Activated T-cell treated with anti-CD3 and anti-CD28 coated beads, Interleukin-2, amount 50 U/mL, for 24 hours (primary cell): Measurements from ENCODE around the gene RASSF7.

Source experiments
- DNase-seq: peaks from one replicate; pipeline ENCODE4 v3.0.0-alpha.2; 2020
- H3K27ac Mint-ChIP-seq: 2 replicates; pipeline ENCODE4 v1.8.0; 2020; ENCODE audit warnings: mild to moderate bottlenecking, mixed read lengths
- H3K27me3 Mint-ChIP-seq: 2 replicates; pipeline ENCODE4 v1.8.0; 2020; ENCODE audit warnings: mixed read lengths
- H3K36me3 Mint-ChIP-seq: 2 replicates; pipeline ENCODE4 v1.8.0; 2020; ENCODE audit warnings: low read depth, mixed read lengths
- H3K4me1 Mint-ChIP-seq: 2 replicates; pipeline ENCODE4 v1.8.0; 2020; ENCODE audit warnings: low read depth, mixed read lengths
- H3K4me3 Mint-ChIP-seq: 2 replicates; pipeline ENCODE4 v1.8.0; 2020; ENCODE audit warnings: mild to moderate bottlenecking, moderate library complexity, mixed read lengths
- H3K9me3 Mint-ChIP-seq: 2 replicates; pipeline ENCODE4 v1.8.0; 2020; ENCODE audit warnings: mixed read lengths

The RASSF7 gene

GRCh38 chr11:528815-529727, 31.7 kb upstream of the RASSF7 start:
- no peaks in the 10 kb centered on the region for H3K9me3 Mint-ChIP-seq
- no peak overlapping the region for H3K4me3 Mint-ChIP-seq
- no peaks in the 10 kb centered on the region for H3K27me3 Mint-ChIP-seq
- no peak for DNase-seq
- peaks cover 4% of the 10 kb centered on the region for H3K4me1 Mint-ChIP-seq
- H3K36me3 Mint-ChIP-seq: peaks cover 25% of the 10 kb centered on the region
- no peak overlapping the region for H3K27ac Mint-ChIP-seq

- Mint-ChIP-seq H3K27ac (no peak overlapping the region), H3K4me3 (no peak overlapping the region), H3K27me3 (no peaks in the 10 kb centered on the region), H3K36me3 (peaks cover 25% of the 10 kb centered on the region), H3K9me3 (no peaks in the 10 kb centered on the region), H3K4me1 (peaks cover 4% of the 10 kb centered on the region)
- DNase-seq: no peak
Observed at GRCh38 chr11:529728-530411, 30.9 kb upstream of the RASSF7 start.

DNA sequence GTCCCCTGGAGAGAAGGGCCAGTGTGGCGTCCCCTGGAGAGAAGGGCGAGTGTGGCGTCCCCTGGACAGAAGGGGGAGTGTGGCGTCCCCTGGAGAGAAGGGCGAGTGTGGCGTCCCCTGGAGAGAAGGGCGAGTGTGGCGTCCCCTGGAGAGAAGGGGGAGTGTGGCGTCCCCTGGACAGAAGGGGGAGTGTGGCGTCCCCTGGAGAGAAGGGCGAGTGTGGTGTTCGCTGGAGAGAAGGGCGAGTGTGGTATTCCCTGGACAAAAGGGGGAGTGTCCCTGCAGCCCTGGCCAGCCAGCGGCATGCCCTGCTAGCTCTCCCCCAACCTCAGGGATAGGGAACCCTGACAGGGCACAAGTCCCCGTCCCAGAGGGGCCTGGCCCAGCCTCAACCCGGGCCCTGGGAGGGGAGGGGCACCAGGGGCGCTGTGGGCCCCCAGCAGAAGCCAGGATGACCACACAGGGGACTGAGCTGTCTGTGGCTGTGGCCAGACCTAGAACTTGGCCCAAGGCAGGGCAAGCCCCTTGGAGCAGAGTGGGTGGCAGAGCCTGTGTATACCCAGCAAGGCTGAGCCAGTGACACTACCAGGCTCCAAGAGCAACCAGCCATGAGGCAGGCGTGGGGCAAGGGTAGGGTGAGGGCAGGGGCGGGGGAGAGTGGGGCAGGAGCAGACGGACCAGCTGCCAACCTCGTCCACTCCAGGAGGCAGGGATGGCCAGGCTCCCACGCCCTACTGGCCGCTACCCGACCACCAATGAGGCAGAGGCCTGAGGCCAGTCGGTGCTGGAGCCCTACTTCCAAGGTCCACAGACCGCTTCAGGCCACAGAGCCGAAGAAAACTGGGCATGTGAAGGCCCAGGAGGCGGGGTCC, 29.6 kb upstream of the RASSF7 start:
- peaks cover 6% of the 10 kb centered on the region for H3K4me1 Mint-ChIP-seq
- peaks cover 25% of the 10 kb centered on the region for H3K36me3 Mint-ChIP-seq
- no peak overlapping the region for H3K4me3 Mint-ChIP-seq
- no peaks in the 10 kb centered on the region for H3K9me3 Mint-ChIP-seq
- H3K27me3 Mint-ChIP-seq: no peaks in the 10 kb centered on the region
- no peak for DNase-seq
- H3K27ac Mint-ChIP-seq: no peak overlapping the region

GRCh38 chr11:531919-532526, 28.7 kb upstream of the RASSF7 start:
- Mint-ChIP-seq H3K27me3 (no peaks in the 10 kb centered on the region), H3K9me3 (no peaks in the 10 kb centered on the region), H3K4me1 (peaks cover 9% of the 10 kb centered on the region), H3K27ac (peak overlapping the region; percentile 41), H3K36me3 (peaks cover 25% of the 10 kb centered on the region), H3K4me3 (peak overlapping the region; percentile 16)
- DNase-seq: no peak

DNA sequence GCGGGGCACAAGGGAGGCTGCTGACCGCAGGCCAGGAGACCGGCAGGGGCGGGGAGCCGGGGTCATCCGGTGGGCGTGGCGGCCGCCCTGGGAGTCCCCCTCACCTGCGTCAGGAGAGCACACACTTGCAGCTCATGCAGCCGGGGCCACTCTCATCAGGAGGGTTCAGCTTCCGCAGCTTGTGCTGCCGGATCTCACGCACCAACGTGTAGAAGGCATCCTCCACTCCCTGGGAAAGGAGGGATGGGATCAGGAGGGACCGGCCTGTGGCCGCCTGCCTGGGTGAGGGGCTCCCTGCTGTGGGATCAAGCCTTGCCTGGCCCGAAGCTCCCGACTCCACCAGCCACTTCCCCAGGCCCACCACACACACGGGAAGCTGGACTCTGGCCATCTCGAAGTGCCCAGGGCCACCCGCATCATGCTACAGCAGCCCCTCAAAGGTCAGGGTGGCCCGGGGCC, 28.2 kb upstream of the RASSF7 start:
- Mint-ChIP-seq H3K36me3 (peaks cover 25% of the 10 kb centered on the region), H3K4me3 (no peak overlapping the region), H3K27me3 (no peaks in the 10 kb centered on the region), H3K27ac (no peak overlapping the region), H3K4me1 (peaks cover 13% of the 10 kb centered on the region), H3K9me3 (no peaks in the 10 kb centered on the region)
- DNase-seq: no peak

DNA sequence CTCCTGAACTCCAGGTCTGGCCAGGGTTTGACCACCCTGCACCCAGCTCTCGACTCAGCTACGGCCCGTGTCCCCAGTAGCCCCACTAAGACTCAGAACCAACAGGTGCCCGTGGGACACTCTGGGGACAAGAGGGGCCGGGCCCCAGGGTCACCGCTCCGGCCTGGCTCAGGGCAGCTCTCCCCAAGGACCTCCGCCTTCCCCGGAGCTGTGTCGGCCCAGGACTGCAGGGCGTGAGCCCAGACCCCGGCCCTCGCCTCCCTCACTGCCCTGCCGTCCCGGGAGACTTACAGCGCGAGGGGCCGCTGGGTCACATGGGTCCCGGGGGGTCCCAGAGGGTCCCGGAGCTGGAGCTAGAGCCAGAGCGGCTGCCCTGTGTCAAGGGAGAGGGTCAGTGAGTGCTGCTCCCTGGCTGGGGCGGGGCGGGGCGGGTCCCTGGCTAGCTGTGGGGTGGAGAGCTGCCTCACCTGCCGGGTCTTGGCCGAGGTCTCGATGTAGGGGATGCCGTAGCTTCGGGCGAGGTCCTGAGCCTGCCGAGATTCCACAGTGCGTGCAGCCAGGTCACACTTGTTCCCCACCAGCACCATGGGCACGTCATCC, 27.7 kb upstream of the RASSF7 start:
- peaks cover 25% of the 10 kb centered on the region for H3K36me3 Mint-ChIP-seq

GRCh38 chr11:533586-534395, 27.0 kb upstream of the RASSF7 start:
- Mint-ChIP-seq H3K4me3 (peak overlapping the region; percentile 82), H3K4me1 (peaks cover 22% of the 10 kb centered on the region), H3K36me3 (peaks cover 25% of the 10 kb centered on the region), H3K27me3 (no peaks in the 10 kb centered on the region), H3K27ac (no peak overlapping the region), H3K9me3 (no peaks in the 10 kb centered on the region)
- no peak for DNase-seq

More for the DNA sequence above, 27.7 kb upstream of the RASSF7 start:
- no peak for DNase-seq
- H3K4me1 Mint-ChIP-seq: peaks cover 19% of the 10 kb centered on the region
- H3K4me3 Mint-ChIP-seq: no peak overlapping the region
- H3K27me3 Mint-ChIP-seq: no peaks in the 10 kb centered on the region
- no peaks in the 10 kb centered on the region for H3K9me3 Mint-ChIP-seq
- H3K27ac Mint-ChIP-seq: no peak overlapping the region

DNA sequence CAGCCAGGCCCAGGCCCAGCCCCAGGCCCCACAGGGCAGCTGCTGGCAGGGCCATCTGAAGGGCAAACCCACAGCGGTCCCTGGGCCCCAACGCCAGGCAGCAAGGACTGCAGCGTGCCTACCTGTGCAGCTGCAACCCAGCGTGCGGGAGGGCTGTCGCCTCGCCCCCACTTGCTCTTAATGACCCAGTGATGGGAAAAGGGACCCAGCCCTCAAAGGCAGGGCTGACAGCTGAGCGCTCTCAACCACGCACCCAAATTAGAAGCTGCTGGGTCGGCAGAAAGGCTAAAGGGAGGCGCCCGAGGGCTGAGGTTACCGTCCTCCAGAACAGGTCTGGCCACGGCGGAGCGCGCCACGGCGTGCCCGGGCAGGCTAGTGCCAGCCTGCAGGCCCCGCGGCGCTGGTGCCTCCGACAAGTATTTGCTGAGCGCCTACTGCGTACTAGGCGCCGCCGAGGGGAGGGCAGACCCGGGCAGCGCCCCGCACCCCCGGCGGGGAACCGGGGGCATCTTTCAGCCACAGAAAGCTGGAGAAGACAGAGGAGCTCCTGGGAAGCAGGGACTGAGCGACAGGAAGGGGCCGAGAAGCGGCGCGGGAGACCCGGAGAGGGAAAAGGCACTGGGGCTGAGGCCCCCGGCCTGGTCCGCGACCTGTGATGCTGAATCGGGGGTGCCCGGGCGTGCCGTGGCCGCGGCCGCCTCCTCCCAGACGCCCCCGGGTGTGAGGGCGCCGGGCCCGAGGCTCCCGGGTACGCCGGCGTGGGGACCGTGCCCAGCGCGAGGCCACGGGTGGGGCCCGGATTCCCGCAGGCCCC, 26.2 kb upstream of the RASSF7 start:
- Mint-ChIP-seq H3K36me3 (peaks cover 22% of the 10 kb centered on the region), H3K27ac (peak overlapping the region; percentile 68), H3K4me3 (peak overlapping the region; percentile 82), H3K27me3 (no peaks in the 10 kb centered on the region), H3K9me3 (no peaks in the 10 kb centered on the region), H3K4me1 (peaks cover 22% of the 10 kb centered on the region)
- DNase-seq: peak; percentile 65

- Mint-ChIP-seq H3K27me3 (no peaks in the 10 kb centered on the region), H3K27ac (no peak overlapping the region), H3K4me3 (no peak overlapping the region), H3K4me1 (peaks cover 22% of the 10 kb centered on the region), H3K36me3 (peaks cover 19% of the 10 kb centered on the region), H3K9me3 (no peaks in the 10 kb centered on the region)
- DNase-seq: no peak
Observed at GRCh38 chr11:535210-535518, 25.6 kb upstream of the RASSF7 start.

DNA sequence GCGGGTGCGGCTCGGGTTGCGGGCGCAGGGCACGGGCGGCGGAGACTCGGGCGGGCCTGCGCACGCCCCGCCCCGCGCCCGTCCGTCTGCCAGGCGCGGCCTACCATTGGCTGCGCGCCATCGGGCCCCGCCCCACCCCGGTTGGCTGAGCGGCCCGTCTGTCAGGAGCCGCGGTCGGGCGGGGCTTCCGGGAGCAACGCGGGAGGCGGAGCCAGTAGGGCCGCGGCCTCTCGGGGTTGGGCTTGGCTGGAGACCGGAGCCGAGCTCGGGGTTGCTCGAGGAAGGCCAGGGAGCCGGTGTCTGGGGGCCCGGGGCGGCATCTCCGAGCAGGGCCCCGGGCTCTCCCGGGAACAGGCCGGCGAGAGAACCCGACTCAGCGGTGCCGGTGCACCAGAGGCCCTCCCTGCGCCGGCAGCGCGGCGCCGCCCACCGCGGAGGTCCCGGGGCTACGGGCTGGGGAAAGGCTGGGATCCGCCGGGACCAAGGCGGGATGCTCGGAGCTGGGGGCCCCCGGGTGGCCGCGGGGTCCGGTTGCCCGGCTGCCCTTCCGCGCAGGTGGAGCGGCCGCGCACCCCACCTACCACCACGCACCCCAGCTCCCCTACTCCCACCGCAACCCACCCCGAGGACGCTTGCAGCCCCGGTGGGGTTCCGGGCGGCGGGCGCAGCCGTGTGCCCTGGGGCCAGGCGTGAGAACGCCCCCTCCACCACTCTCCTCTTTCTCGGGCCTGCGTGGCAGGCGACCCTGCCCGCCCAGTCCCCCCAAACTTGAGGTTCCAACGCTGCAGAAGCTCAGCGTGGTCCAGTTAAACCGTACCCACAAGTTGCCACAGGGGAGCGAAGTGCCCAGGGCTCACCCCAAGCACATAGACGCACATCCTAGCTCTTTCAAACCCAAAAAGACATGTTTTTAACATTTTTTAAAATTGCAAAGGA, 25.0 kb upstream of the RASSF7 start, which contains the start of gene HRAS:
HRAS (minus strand) TSS at position 58 of the 936 bp plus-strand sequence.
- Mint-ChIP-seq H3K4me1 (peaks cover 22% of the 10 kb centered on the region), H3K27ac (peak within 1 kb of the TSS; percentile 92), H3K9me3 (no peaks in the 10 kb centered on the region), H3K36me3 (peaks cover 18% of the 10 kb centered on the region), H3K4me3 (peak within 1 kb of the TSS; percentile 86), H3K27me3 (no peaks in the 10 kb centered on the region)
- DNase-seq: peak; percentile 97

GRCh38 chr11:536841-537621, 23.7 kb upstream of the RASSF7 start, which contains the start of gene LRRC56:
TSS of gene LRRC56 (plus strand) at chr11:537527. CDS start at chr11:540685, 3,158 bp downstream.
- Mint-ChIP-seq H3K4me3 (peak within 1 kb of the TSS; percentile 86), H3K9me3 (no peaks in the 10 kb centered on the region), H3K36me3 (peaks cover 12% of the 10 kb centered on the region), H3K4me1 (peaks cover 22% of the 10 kb centered on the region), H3K27me3 (no peaks in the 10 kb centered on the region), H3K27ac (peak within 1 kb of the TSS; percentile 92)
- DNase-seq: peak; percentile 96
